Measurements from ENCODE around the gene CRYBG1.

The CRYBG1 gene

GRCh38 chr6:106426250-106426970, 65.9 kb downstream of the CRYBG1 start:
- DNase-seq, result no peak

DNA sequence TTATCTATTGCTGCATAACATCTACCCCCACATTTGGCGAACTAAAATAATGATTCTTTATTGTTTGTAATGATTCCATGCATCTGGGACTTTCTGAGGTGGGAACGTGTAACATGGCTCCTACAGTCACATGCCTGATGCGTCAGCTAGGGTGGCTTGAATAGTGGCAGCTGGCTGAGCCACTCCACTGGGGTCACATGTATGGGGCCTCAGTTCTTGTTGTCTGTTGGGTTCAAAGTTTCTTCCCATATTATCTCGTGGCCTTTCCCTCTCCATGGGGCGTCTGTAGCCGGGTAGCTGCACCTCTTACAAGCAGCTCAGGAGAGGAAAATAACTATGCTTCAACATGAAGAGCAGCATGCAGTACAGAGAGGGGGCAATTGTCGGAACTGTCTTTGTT, 69.9 kb downstream of the CRYBG1 start:
- no peak for DNase-seq

- no peak for DNase-seq
These were observed 70.9 kb downstream of the CRYBG1 start for GRCh38 chr6:106431405-106431804.

DNA sequence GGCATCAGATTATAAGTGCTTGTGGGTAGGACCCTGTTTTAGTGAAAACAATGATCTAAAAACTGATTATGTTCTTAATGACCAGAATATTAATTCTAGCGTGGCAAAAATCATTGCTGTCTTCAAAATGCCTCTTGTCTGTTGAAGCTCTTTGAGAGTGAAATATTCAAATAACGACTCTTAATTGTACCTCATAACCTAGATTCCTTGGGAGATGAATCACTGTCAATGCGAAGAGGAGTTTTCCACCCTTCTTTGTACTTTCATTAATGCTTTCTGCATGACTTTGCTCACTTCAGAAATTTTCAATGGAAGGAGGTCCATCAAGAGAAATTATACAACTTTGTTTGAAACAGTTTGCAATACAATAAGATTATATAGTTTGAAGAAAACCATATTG, 71.5 kb downstream of the CRYBG1 start:
- no peak for DNase-seq

GRCh38 chr6:106434530-106434929, 74.0 kb downstream of the CRYBG1 start:
- DNase-seq, result no peak

DNA sequence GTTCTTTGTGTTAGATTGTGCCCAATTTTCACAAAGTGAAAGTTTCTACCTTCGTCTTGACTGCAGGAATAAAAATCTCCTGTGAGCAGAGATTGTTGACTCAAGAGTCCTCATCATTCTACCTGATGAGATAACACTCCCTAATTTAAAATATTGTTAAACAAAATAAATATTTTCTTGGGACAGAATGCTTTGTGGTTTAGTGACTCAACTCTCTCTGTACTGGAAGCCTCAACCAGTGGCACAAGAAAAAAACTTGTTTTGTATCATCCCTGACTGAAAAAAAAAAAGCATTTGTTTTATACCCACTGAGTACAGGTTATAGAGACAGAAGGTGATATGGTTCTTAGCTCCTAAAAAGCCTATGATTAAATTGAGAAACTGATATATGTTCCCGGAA, 78.9 kb downstream of the CRYBG1 start:
- no peak for DNase-seq

DNA sequence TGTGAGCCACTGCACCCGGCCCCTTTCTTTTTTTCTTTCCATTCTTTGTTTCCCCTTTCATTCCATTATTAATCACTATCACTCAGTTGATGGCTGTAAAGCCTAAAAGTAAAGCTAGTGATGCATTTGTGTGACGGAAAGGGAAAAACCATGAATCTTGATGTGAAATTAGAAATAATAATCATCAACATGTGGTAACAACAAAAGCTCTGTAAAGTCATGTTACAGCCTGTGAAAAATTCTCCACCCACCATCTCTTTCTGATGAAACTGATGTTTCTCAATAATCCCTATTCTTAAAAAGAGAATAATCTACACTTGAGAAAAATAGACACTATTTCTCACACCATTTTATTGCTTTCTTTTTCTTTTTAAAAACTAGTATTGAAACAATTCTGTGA, 80.0 kb downstream of the CRYBG1 start:
- DNase-seq, result no peak

DNA sequence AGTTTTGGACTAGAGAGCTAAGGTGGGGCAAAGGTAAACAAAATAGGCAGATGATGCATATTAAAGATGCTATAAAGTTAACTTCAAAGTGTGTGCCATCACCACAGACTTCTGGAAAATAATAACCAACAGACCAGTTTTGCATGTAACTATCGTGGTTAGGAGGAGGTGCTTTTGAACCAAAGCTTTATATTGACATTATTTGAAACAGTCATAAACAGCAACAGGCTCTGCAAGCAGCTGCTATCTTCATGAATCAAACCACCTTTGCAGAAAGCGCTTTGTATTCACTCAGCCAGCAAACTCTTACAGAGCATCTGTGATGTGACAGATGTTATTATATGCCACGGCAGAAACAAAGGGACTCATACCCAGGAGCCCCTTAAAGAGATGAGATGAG, 81.9 kb downstream of the CRYBG1 start:
- no peak for DNase-seq

DNA sequence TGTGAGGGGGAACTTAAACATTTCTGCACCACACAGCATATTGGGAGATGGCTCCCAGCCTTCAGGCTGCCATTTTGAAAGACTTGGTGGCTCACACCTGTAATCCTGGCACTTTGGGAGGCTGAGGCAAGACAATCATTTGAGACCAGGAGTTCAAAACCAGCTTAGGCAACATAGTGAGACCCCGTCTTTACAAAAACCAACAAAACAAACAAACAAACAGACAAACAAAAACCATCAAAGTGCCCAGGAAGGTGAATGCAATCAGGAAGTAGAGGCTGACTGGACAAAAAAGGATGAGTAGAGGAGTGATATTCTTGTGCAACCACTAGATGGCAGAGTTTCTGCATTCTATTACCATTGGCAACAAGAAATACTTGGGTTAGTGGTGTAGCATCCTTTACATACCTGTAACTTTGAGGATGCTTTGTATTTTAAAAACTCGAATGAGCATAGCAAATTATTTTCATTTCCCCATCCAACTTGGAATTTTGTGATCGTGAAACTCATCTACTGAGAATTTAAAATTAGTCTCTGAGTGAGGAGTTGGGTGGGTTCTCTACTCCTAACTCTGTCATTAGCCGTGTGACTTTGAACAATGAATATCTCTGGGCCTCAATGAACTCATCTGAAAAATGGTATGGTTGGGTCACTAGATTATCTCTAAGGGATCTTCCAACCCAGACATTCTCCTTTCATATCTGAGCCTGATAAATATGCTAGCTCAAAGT, 84.4 kb downstream of the CRYBG1 start:
- DNase-seq, result peak; percentile 89

DNA sequence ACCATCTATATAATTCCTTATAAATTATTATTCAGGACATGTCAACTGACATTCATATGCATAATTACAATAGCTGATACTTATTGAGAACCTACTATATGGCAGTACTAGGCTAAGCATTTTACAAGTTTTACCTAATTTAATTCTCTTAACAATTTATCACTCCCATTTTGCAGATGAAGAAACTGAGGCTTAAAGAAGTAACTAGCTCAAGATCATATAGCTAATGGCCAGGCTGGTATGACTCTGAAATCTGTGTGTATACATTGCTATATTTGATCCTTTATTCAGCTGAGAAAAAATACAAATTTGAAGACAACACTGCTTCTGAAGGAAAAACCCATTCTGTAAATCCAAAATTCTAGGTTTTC, 85.0 kb downstream of the CRYBG1 start:
- DNase-seq, result no peak

GRCh38 chr6:106446287-106446885, 85.9 kb downstream of the CRYBG1 start:
- DNase-seq, result peak; percentile 19

- DNase-seq, result no peak
These were observed 86.5 kb downstream of the CRYBG1 start for GRCh38 chr6:106446983-106447382.

DNA sequence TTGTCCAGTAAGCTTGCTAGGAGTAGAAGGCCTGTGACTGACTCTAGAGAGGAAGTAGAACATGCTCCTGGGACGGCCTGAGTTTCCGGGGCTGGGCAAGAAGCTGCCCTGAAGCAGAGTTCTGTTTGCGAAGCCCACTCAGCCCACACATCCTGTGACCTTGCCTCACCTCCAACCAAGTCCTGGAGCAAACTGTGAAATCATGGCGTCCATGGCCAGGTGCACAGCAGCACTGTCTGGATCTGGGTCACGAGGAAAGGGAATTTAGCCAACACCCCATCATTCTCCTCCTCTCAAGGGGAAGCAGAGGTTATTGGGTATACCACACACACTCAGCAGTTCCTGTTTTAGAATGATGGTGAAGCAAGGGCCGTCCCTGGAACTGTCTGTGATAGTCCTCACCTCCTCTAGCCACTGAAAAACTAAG, 87.5 kb downstream of the CRYBG1 start:
- DNase-seq, result no peak

GRCh38 chr6:106450653-106451052, 90.1 kb downstream of the CRYBG1 start:
- no peak for DNase-seq

GRCh38 chr6:106451439-106451838, 90.9 kb downstream of the CRYBG1 start:
- DNase-seq, result no peak

GRCh38 chr6:106452628-106453027, 92.1 kb downstream of the CRYBG1 start:
- DNase-seq, result no peak

GRCh38 chr6:106453756-106454367, 93.3 kb downstream of the CRYBG1 start:
- no peak for DNase-seq

DNA sequence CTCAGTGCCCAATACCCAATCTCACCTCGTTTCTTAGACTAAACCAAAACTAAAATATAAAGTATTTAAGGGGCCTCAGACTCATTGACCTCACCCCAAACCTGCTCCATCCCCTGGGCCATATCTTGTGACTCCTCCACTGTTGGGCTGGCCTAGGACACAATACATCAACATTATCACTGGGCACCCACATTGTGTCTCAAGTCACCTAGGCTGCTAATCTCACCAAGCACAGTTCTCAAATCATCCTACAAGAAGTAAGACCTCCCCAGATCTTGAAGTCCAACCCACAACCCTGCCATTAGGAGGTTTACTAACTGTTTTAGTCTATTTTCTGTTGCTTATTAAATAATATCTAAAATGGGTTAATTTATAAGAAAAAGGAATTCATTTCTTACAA, 96.2 kb downstream of the CRYBG1 start:
- no peak for DNase-seq

GRCh38 chr6:106458021-106458986, 97.8 kb downstream of the CRYBG1 start:
- DNase-seq, result no peak

DNA sequence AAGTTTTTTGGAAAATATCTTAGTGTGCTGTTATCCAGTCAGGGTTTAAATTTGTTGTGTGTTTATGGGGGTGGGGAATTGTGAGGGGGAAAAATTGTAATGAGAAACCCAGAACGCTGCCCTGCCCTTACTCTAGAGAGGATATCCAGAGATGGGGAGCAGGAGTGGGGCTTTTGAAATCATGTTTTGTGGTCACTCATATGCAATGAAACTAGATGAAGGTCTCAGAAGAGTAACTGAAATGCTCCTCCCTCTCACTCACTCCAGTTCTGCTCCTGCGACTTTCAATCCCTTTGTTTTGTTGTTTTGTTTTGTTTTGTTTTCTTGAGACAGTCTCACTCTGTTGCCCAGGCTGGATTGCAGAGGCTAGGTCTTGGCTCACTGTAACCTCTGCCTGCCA, 100.0 kb downstream of the CRYBG1 start:
- DNase-seq, result no peak

GRCh38 chr6:106461084-106461483, 100.6 kb downstream of the CRYBG1 start:
- no peak for DNase-seq

- DNase-seq, result no peak
These were observed 102.5 kb downstream of the CRYBG1 start for GRCh38 chr6:106462923-106463557.

Data from NCI-H2029 treated with DMSO at 0.1 percent for 48 hours (cell line).